ENCODE data around the gene NPAS2. TPM values are rescaled to one million over a fixed set of nuclear protein-coding genes. Genes with fewer than 3 reads are reported as not detected.

Gene NPAS2
- total RNA-seq, 2 donors from 2014 or later: 3.9 to 11.4 TPM

GRCh38 chr2:100929147-100929546, 109.2 kb downstream of the NPAS2 start:
- ATAC-seq (replicated peaks): no peak
- Mint-ChIP-seq H3K4me3 (no peak overlapping the region), H3K9me3 (no peaks in the 10 kb centered on the region), H3K27me3 (no peaks in the 10 kb centered on the region), H3K4me1 (peaks cover 5% of the 10 kb centered on the region), H3K27ac (no peak overlapping the region), H3K36me3 (ENCODE audit: low read depth) (no peaks in the 10 kb centered on the region)

- Mint-ChIP-seq H3K4me3 (no peak overlapping the region), H3K27me3 (no peaks in the 10 kb centered on the region), H3K9me3 (no peaks in the 10 kb centered on the region), H3K4me1 (no peaks in the 10 kb centered on the region), H3K27ac (no peak overlapping the region), H3K36me3 (ENCODE audit: low read depth) (no peaks in the 10 kb centered on the region)
- ATAC-seq (replicated peaks): no peak
Observed at GRCh38 chr2:100934504-100935371, 114.8 kb downstream of the NPAS2 start.

GRCh38 chr2:100935372-100935752, 115.4 kb downstream of the NPAS2 start:
- Mint-ChIP-seq H3K9me3 (no peaks in the 10 kb centered on the region), H3K4me3 (no peak overlapping the region), H3K27me3 (no peaks in the 10 kb centered on the region), H3K27ac (no peak overlapping the region), H3K36me3 (ENCODE audit: low read depth) (no peaks in the 10 kb centered on the region), H3K4me1 (no peaks in the 10 kb centered on the region)
- ATAC-seq (replicated peaks): no peak

GRCh38 chr2:100936070-100936741, 116.3 kb downstream of the NPAS2 start:
- no peaks in the 10 kb centered on the region for H3K9me3 Mint-ChIP-seq
- no peak for ATAC-seq (replicated peaks)
- H3K27ac Mint-ChIP-seq: no peak overlapping the region

GRCh38 chr2:100936972-100937542, 117.1 kb downstream of the NPAS2 start:
- no peaks in the 10 kb centered on the region for H3K36me3 Mint-ChIP-seq (ENCODE audit: low read depth)
- H3K4me1 Mint-ChIP-seq: peaks cover 9% of the 10 kb centered on the region
- no peak overlapping the region for H3K27ac Mint-ChIP-seq
- no peak overlapping the region for H3K4me3 Mint-ChIP-seq
- no peaks in the 10 kb centered on the region for H3K9me3 Mint-ChIP-seq
- H3K27me3 Mint-ChIP-seq: no peaks in the 10 kb centered on the region
- no peak for ATAC-seq (replicated peaks)

More at GRCh38 chr2:100936070-100936741, 116.3 kb downstream of the NPAS2 start:
- peaks cover under 1% of the 10 kb centered on the region for H3K4me1 Mint-ChIP-seq
- H3K36me3 Mint-ChIP-seq (ENCODE audit: low read depth): no peaks in the 10 kb centered on the region
- H3K4me3 Mint-ChIP-seq: no peak overlapping the region
- H3K27me3 Mint-ChIP-seq: no peaks in the 10 kb centered on the region

GRCh38 chr2:100938031-100939026, 118.4 kb downstream of the NPAS2 start:
- no peak overlapping the region for H3K27ac Mint-ChIP-seq
- H3K4me3 Mint-ChIP-seq: no peak overlapping the region
- ATAC-seq (replicated peaks): no peak
- no peaks in the 10 kb centered on the region for H3K27me3 Mint-ChIP-seq
- H3K36me3 Mint-ChIP-seq (ENCODE audit: low read depth): no peaks in the 10 kb centered on the region
- H3K4me1 Mint-ChIP-seq: peaks cover 10% of the 10 kb centered on the region
- H3K9me3 Mint-ChIP-seq: no peaks in the 10 kb centered on the region

GRCh38 chr2:100939445-100939844, 119.5 kb downstream of the NPAS2 start:
- ATAC-seq (replicated peaks): no peak
- Mint-ChIP-seq H3K27ac (no peak overlapping the region), H3K4me3 (no peak overlapping the region), H3K9me3 (no peaks in the 10 kb centered on the region), H3K36me3 (ENCODE audit: low read depth) (no peaks in the 10 kb centered on the region), H3K4me1 (peaks cover 10% of the 10 kb centered on the region), H3K27me3 (no peaks in the 10 kb centered on the region)

GRCh38 chr2:100940240-100940639, 120.3 kb downstream of the NPAS2 start:
- H3K4me3 Mint-ChIP-seq: peak overlapping the region; percentile 84
- peaks cover 10% of the 10 kb centered on the region for H3K4me1 Mint-ChIP-seq
- no peaks in the 10 kb centered on the region for H3K36me3 Mint-ChIP-seq (ENCODE audit: low read depth)
- no peaks in the 10 kb centered on the region for H3K27me3 Mint-ChIP-seq
- ATAC-seq (replicated peaks): no peak
- no peaks in the 10 kb centered on the region for H3K9me3 Mint-ChIP-seq
- H3K27ac Mint-ChIP-seq: peak overlapping the region; percentile 91

GRCh38 chr2:100940766-100941645, 121.1 kb downstream of the NPAS2 start:
- peak; percentile 35 for ATAC-seq (replicated peaks)
- Mint-ChIP-seq H3K9me3 (no peaks in the 10 kb centered on the region), H3K4me1 (peaks cover 10% of the 10 kb centered on the region), H3K27ac (peak overlapping the region; percentile 91), H3K36me3 (ENCODE audit: low read depth) (no peaks in the 10 kb centered on the region), H3K4me3 (peak overlapping the region; percentile 84), H3K27me3 (no peaks in the 10 kb centered on the region)

GRCh38 chr2:100941646-100942240, 121.8 kb downstream of the NPAS2 start:
- H3K4me3 Mint-ChIP-seq: peak overlapping the region; percentile 84
- ATAC-seq (replicated peaks): peak; percentile 37
- H3K27me3 Mint-ChIP-seq: peaks cover 5% of the 10 kb centered on the region
- H3K27ac Mint-ChIP-seq: peak overlapping the region; percentile 91
- peaks cover 16% of the 10 kb centered on the region for H3K4me1 Mint-ChIP-seq
- no peaks in the 10 kb centered on the region for H3K9me3 Mint-ChIP-seq
- no peaks in the 10 kb centered on the region for H3K36me3 Mint-ChIP-seq (ENCODE audit: low read depth)

GRCh38 chr2:100944617-100945432, 124.9 kb downstream of the NPAS2 start:
- H3K4me3 Mint-ChIP-seq: no peak overlapping the region
- H3K9me3 Mint-ChIP-seq: no peaks in the 10 kb centered on the region
- H3K36me3 Mint-ChIP-seq (ENCODE audit: low read depth): no peaks in the 10 kb centered on the region
- no peak overlapping the region for H3K27ac Mint-ChIP-seq
- peaks cover 16% of the 10 kb centered on the region for H3K4me1 Mint-ChIP-seq
- no peak for ATAC-seq (replicated peaks)
- H3K27me3 Mint-ChIP-seq: peaks cover 7% of the 10 kb centered on the region

GRCh38 chr2:100945433-100945740, 125.4 kb downstream of the NPAS2 start:
- Mint-ChIP-seq H3K27me3 (peaks cover 7% of the 10 kb centered on the region), H3K36me3 (ENCODE audit: low read depth) (no peaks in the 10 kb centered on the region), H3K9me3 (no peaks in the 10 kb centered on the region), H3K27ac (no peak overlapping the region), H3K4me1 (peaks cover 16% of the 10 kb centered on the region), H3K4me3 (no peak overlapping the region)
- ATAC-seq (replicated peaks): no peak

Measured in activated T-helper 17 cell treated with anti-CD3 and anti-CD28 coated beads, Interleukin-2, amount 50 U/mL, for 72 hours (primary cell).